ENCODE measurements around the gene MAEA. TPM values are rescaled to one million over a fixed set of nuclear protein-coding genes. Genes with fewer than 3 reads are reported as not detected.

Gene MAEA
- total and polyA plus RNA-seq, 2 of the 8 experiments (the other 6 are each of a cell fraction or from before 2014, with no cell fraction given) = 75.8 to 133 TPM

- H4K20me1 ChIP-seq (replicated peaks in 1 of 2; ENCODE audit: control insufficient read depth in 1 of 2, insufficient read depth in 2 of 2, low read length in 2 of 2) = peaks cover 0 to 4% of the 10 kb centered on the region in 2 experiments
- no peak overlapping the region for H2BK120ac ChIP-seq (replicated peaks; ENCODE audit: low read depth, low read length)
- H2AK5ac ChIP-seq (ENCODE audit: low read depth, low read length) = no peak overlapping the region
- H3K56ac ChIP-seq (replicated peaks; ENCODE audit: insufficient read length, low read depth, low read length) = peak overlapping the region; percentile 62
- H4K91ac ChIP-seq (replicated peaks; ENCODE audit: insufficient read length, low read length) = peak overlapping the region; percentile 8
- peak overlapping the region; percentile 80 to 93 for H3K4me2 ChIP-seq (ENCODE audit: insufficient read depth in 1 of 2, low read depth in 2 of 2, low read length in 2 of 2)
- peak overlapping the region; percentile 21 for H4K5ac ChIP-seq (ENCODE audit: insufficient read length, low read depth, low read length)
- FAIRE-seq (no peak), DNase-seq (ENCODE audit: low read depth in 1 of 2, low spot score in 2 of 2) (peak in 1 of 2 experiments; percentile 74)
- no peak overlapping the region for H3K23ac ChIP-seq (ENCODE audit: insufficient read length)
- H2BK15ac ChIP-seq (ENCODE audit: low read length) = no peak overlapping the region
- H3K36me3 ChIP-seq (ENCODE audit: control insufficient read depth in 2 of 4, insufficient read depth in 4 of 4, low read length in 3 of 4) = peaks cover 0 to 7% (median 3%) of the 10 kb centered on the region in 4 experiments; a peak in 3 of 8 replicates
- H2BK20ac ChIP-seq (ENCODE audit: low read length) = no peak overlapping the region
- CTCF ChIA-PET (ENCODE audit: partially characterized antibody) = interaction anchor here (0.6 to 1.8 kb wide), 6 partner anchors 9 to 1336 kb away, joined by 3 to 6 read pairs (median 4); no protein-coding TSS in a partner anchor
- H2AFZ ChIP-seq (ENCODE audit: low read length) = 0 out of 2 replicates have a peak overlapping the region, but pooled peaks have one; percentile 17
- no peaks in the 10 kb centered on the region for H3K9me3 ChIP-seq (ENCODE audit: insufficient read depth in 2 of 2, low read depth in 1 of 2, low read length in 1 of 2)
- H3K9ac ChIP-seq (replicated peaks in 1 of 4; ENCODE audit: extremely low read depth in 1 of 4, low read depth in 3 of 4, low read length in 3 of 4) = peak overlapping the region; percentile 55 to 85 (median 70)
- H3K27ac ChIP-seq (ENCODE audit: low read depth, low read length) = peak overlapping the region; percentile 60; the same call in 1 of the 2 replicates
- H2BK5ac ChIP-seq (ENCODE audit: low read depth, low read length) = peak overlapping the region; percentile 61; the same call in 1 of the 2 replicates
- peak overlapping the region; percentile 73 for H4K8ac ChIP-seq (ENCODE audit: extremely low read depth, insufficient read depth, low read length)
- WGBS, 2 experiments (ENCODE audit: extremely low coverage in 1 of 2, insufficient coverage in 1 of 2, insufficient read length in 1 of 2, insufficient replicate concordance in 2 of 2, low coverage in 1 of 2, low lambda C conversion rate in 2 of 2, missing lambda C conversion rate in 1 of 2) = 3% methylated on average over 21 of the region's 43 CpGs; no CpG with 5 or more reads in 1 of the 2 experiments
- POLR2A ChIA-PET (ENCODE audit: partially characterized antibody) = interaction anchor here (1.2 to 5.7 kb wide), 10 partner anchors 9 to 98 kb away, joined by 3 to 49 read pairs (median 4); partner anchors contain the start of genes CTBP1 and MAEA
- H3K4me1 ChIP-seq (replicated peaks in 1 of 4; ENCODE audit: control insufficient read depth in 3 of 4, insufficient read depth in 4 of 4, low read length in 3 of 4) = peaks cover 0 to 6% (median 2%) of the 10 kb centered on the region in 4 experiments; a peak in 3 of 7 replicates
- no peak overlapping the region for H2BK12ac ChIP-seq (ENCODE audit: low read depth, low read length)
- peaks cover 2% of the 10 kb centered on the region; the same call in 1 of the 2 replicates for H3K79me1 ChIP-seq (ENCODE audit: low read depth, low read length)
- no peak overlapping the region for H3K4ac ChIP-seq (replicated peaks; ENCODE audit: insufficient read length, low read depth, low read length)
- H3K23me2 ChIP-seq (ENCODE audit: low read depth, low read length) = peaks cover 10% of the 10 kb centered on the region
- H3K4me3 ChIP-seq (ENCODE audit: extremely low read depth in 1 of 4, insufficient read depth in 2 of 4, low read depth in 3 of 4, low read length in 4 of 4) = peak overlapping the region; percentile 76 to 91 (median 80)
- no peak overlapping the region for H3K14ac ChIP-seq (ENCODE audit: insufficient read length)
- H3K18ac ChIP-seq (ENCODE audit: extremely low read depth, low read length) = peak overlapping the region; percentile 66; the same call in 1 of the 2 replicates
- no peaks in the 10 kb centered on the region for H3K27me3 ChIP-seq (replicated peaks in 1 of 4; ENCODE audit: control insufficient read depth in 3 of 4, extremely low read depth in 1 of 4, insufficient read depth in 3 of 4, low read length in 3 of 4)
- peaks cover 0 to 9% of the 10 kb centered on the region in 2 experiments; a peak in 2 of 4 replicates for H3K79me2 ChIP-seq (ENCODE audit: control insufficient read depth in 1 of 2, insufficient read depth in 2 of 2, low read length in 2 of 2)
- peak in 1 of 2 experiments; percentile 49; a peak in 1 of 3 replicates for TF ChIP-seq POLR2A (IDR thresholded peaks at IDR 0.05; ENCODE audit: control extremely low read depth in 1 of 2, low read depth in 2 of 2, low read length in 2 of 2)
- TF ChIP-seq KDM4A (IDR thresholded peaks at IDR 0.05; ENCODE audit: low read depth, low read length, severe bottlenecking) = peak; percentile 70
- no peak for TF ChIP-seq POLR2AphosphoS5 (IDR thresholded peaks at IDR 0.05; ENCODE audit: low read depth, low read length)
- 0 out of 4 replicates have a peak, but pooled peaks of 1 of the 2 experiments have one; percentile 28 for TF ChIP-seq HDAC2 (IDR thresholded peaks at IDR 0.05; ENCODE audit: borderline replicate concordance in 1 of 2, low read depth in 2 of 2, low read length in 2 of 2)
- peak; percentile 30; the same call in 1 of the 2 replicates for TF ChIP-seq TBP (IDR thresholded peaks at IDR 0.05; ENCODE audit: low read depth, low read length)
- peak; percentile 7 for TF ChIP-seq PHF8 (conservative IDR thresholded peaks at IDR 0.05; ENCODE audit: low read depth, low read length)
- TF ChIP-seq RBBP5 (IDR thresholded peaks at IDR 0.05; ENCODE audit: borderline replicate concordance, low read depth, low read length) = no peak; the same call in 1 of the 2 replicates
- TF ChIP-seq TAF1 (IDR thresholded peaks at IDR 0.05; ENCODE audit: low read depth, low read length) = peak; percentile 58
- 0 out of 2 replicates have a peak, but pooled peaks have one; percentile 25 for TF ChIP-seq MAX (IDR thresholded peaks at IDR 0.05)
- peak; percentile 35; the same call in 1 of the 2 replicates for TF ChIP-seq GABPA (IDR thresholded peaks at IDR 0.05; ENCODE audit: borderline replicate concordance, insufficient read depth, low read length)
Measured at GRCh38 chr4:1347410-1347864, 57.7 kb downstream of the MAEA start.

All from H1 (cell line).